ENCODE data around the gene SUCNR1. TPM values are rescaled to one million over a fixed set of nuclear protein-coding genes. Genes with fewer than 3 reads are reported as not detected.
"Not testable (repeated sequence)": the region's sequence is repeated elsewhere in the genome, so short reads cannot be mapped to it uniquely, and the experiment has no call there.

The SUCNR1 gene
- total RNA-seq, 1 experiment from 2014 or later, result 1.2 TPM

DNA sequence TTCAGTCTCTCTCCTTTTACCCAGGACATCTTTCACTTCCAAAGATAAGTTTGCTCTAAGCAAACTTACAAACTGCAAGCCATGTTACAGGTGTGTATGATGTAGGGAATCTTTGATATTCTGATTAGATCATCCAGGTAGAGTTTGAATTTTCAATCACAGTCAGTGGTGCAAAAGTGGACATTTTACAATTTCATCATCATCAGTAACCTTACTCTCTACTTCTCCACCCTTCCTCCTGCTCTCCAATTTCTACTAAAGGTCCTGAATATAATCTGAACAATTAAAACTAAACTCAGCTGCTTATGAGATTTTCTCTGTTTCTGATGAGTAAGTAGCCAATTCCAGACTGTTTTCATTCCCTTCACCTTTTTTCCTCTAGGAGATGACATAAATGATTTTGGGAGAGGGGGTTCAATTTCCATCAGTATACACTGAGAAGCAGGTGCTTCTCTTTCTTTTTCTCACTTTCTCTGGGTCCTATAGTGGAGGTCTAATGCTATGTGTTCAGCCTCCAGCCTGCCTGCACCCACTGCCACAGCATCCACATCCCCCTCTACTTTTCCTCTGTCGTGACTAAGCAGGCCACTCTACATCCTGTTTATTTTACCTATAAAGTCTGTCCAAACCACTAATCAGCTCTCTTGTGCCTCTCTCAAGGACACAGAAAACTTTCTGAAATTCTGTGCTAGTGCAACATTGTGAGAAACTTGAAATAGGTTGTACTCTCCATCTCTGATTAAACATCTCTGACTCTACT is 27.6 kb downstream of the SUCNR1 start:
- peak; percentile 91 for DNase-seq (ENCODE audit: low spot score)

GRCh38 chr3:151901644-151902285 is 28.3 kb downstream of the SUCNR1 start:
- no peak for DNase-seq (ENCODE audit: low spot score)

DNA sequence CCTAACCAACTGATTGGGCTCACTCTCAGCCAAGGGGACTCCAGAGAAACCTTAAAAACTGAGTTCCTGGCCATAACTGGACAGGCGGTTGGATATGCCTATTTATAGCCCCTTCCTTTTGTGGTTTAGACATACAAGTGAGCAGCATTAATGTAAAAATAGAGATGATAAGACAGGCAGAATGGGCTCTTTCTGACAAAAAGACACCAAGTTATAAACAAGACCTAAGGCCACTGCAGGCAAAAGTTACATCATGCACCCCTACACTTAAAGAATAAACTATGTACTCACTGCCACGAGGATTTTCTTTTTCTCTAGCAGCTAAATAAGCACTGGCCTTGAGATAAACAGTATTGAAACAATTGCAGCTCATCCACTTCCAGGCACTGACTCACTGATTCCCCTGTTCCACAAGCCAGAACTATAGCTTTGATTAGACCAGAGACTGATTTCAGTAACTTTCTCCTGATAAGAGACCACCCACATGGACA is 30.1 kb downstream of the SUCNR1 start:
- peak; percentile 90 for DNase-seq (ENCODE audit: low spot score)

DNA sequence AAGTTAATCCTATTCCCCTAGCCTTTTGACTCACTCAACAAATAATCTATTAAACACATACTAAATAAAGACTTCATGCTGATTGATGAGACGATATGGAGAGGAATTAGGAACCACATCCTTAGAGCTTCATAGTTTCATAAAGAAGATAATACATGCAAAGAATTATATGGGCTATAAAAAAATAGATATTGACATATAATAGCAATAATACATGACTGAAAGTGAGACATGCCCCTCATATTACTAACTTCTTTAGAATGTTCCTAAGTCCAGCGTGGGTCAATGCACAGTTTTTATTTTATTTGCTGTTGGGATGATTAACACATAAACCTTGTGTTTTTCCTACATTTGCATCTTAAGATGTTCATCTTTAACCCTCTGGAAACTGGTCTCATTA is 32.2 kb downstream of the SUCNR1 start:
- no peak for DNase-seq (ENCODE audit: low spot score)

- DNase-seq (ENCODE audit: low spot score), result no peak
Measured at GRCh38 chr3:151906751-151907150, 33.3 kb downstream of the SUCNR1 start.

DNA sequence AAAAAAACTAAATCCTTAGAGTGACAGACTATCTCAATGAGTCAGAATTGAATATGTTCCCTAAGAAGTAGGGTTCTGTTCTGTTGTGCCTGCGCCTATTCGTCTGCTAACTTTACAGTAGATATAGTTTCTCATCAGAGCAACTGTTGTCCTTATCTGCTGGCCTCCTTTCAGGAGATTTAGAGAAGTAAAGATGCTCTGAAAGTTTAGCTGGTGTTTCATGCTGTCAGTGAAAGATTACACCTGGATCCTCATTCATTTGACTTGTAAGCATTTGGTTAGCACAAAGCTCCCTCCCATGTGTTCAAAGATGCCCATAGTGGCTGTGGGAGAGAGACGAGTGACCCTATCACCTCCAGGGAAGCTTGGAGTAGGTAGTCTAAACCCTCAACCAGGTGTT is 35.0 kb downstream of the SUCNR1 start:
- DNase-seq (ENCODE audit: low spot score), result no peak

DNA sequence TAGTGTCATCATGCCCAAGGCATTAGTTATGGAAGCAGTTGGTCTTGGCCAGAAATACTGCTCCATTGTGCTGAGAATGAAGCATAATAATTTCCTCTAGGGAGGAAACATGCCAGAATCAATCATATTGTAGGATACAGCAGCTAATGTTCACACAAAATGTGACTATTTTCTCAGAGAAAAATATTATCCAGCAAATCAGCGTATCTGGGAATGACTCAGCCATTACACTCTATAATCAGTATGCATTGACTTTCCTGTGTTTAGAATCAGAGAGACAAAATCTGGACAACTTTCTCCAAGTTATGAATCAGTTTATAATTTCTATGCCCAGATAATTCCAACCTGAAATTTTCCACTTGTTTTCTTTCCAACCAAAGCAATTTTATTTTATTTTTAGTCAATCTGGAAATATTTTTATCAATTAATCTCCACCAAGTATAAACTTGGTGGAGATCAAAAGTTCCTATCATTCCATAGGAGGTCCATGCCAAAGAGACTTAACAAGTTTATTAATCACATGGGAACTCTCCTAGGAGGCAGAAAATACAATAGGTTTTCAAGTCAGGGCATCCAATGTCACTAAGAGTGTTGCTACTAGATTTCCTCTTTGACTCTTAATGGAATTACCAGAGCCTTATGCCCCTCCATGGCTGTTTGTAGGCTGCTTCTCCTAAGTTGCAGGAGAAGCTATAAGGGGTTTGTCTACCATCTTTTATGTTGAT is 36.4 kb downstream of the SUCNR1 start:
- DNase-seq (ENCODE audit: low spot score), result no peak

DNA sequence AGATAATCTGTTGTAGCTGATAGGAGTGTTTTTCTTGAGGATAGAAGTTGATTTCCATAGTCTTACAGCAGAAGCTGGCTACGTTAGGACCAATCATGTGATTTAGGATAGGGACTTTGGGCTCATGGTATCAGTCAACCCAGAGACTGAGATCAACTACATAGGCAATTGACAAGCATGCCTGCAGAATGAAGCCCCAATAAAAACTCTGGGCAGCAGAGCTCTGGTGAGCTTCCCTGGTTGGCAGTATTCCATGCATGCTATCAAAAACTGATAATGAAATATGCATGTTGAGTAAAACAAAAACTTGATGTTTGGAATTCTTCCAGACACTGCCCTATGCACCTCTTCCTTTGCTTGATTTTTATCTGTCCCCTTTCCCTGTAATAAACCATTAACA is 38.0 kb downstream of the SUCNR1 start:
- no peak for DNase-seq (ENCODE audit: low spot score)

- DNase-seq (ENCODE audit: low spot score), result no peak
Measured at GRCh38 chr3:151912028-151912427, 38.6 kb downstream of the SUCNR1 start.

- DNase-seq (ENCODE audit: low spot score), result no peak
Measured at GRCh38 chr3:151916781-151917180, 43.3 kb downstream of the SUCNR1 start.

GRCh38 chr3:151918253-151919029 is 45.0 kb downstream of the SUCNR1 start:
- peak; percentile 63 for DNase-seq (ENCODE audit: low spot score)

- DNase-seq (ENCODE audit: low spot score), result no peak
Measured at GRCh38 chr3:151919030-151919328, 45.5 kb downstream of the SUCNR1 start.

GRCh38 chr3:151919446-151919845 is 46.0 kb downstream of the SUCNR1 start:
- no peak for DNase-seq (ENCODE audit: low spot score)

DNA sequence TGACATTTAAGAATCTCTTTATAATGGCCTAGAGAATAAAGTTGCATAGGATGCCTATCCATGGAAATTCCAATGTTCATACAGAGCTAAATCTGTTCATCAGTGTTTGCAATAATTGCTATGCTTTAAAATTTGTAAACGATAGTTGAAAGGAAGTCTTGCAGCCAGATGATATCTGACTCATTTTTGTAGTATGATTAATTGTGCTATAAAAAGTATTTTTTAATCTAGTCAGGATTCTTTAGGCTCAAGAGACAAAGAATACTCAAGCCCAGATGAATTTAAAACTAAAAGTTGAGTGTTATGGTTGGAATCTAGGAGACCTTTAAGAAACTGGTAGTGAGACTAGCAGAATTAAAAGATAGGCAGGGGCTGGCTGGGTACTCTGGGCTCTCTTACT is 50.5 kb downstream of the SUCNR1 start:
- DNase-seq (ENCODE audit: low spot score), result no peak

DNA sequence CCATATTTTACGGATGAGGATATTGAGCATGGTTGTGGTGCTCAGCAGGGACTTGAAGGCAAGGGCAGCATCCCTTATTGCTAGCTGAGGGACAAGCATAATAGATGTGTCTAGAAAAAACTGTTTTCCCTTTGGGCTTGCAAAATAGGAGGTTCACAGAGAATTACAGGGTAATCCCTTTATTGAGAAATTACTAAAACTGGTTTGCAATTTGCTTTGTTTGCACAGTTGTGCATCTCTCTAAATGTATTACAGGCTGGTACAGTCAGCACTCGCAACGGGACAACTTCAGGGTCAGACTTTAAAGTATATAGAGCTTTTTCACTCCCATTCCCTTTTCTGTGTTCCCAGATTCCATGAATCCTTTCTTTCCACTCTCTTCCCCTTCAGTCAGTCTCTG is 51.3 kb downstream of the SUCNR1 start:
- no peak for DNase-seq (ENCODE audit: low spot score)

- DNase-seq (ENCODE audit: low spot score), result peak; percentile 73
Measured at GRCh38 chr3:151925419-151925818, 52.0 kb downstream of the SUCNR1 start.

GRCh38 chr3:151925876-151926275 is 52.4 kb downstream of the SUCNR1 start:
- DNase-seq (ENCODE audit: low spot score), result peak; percentile 85

GRCh38 chr3:151926956-151927355 is 53.5 kb downstream of the SUCNR1 start:
- peak; percentile 63 for DNase-seq (ENCODE audit: low spot score)

DNA sequence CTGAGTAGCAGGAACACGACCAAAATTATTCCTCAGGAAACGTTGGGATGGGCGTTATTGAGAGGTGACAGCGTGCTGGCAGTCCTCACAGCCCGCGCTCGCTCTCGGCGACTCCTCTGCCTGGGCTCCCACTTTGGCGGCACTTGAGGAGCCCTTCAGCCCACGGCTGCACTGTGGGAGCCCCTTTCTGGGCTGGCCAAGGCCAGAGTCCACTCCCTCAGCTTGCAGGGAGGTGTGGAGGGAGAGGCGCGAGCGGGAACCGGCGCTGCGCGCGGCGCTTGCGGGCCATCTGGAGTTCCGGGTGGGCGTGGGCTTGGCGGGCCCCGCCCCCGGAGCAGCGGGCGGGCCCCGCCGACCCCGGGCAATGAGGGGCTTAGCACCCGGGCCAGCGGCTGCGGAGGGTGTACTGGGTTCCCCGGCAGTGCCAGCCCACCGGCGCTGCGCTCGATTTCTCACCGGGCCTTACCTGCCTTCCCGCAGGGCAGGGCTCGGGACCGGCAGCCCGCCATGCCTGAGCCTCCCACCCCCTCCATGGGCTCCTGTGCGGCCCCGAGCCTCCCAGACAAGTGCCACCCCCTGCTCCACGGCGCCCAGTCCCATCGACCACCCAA is 54.6 kb downstream of the SUCNR1 start:
- DNase-seq (ENCODE audit: low spot score), result not testable (repeated sequence)

DNA sequence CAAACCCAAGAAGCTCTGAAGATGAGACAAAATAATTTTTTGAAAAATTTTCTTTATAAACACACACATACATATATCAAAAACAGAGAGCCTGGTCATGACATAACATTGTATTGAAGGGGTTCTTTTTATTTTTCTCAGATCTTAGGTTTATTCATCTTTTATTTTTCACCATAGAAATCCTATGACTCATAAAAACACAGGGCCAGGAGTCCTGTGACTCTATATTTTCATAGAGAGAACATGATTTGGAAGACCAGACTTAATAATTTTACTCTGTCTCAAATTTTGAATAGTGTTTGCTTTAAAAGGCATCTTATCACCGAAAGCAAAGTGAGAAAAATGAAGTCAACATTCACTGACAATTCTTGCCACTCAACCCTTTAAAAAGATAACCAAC is 57.7 kb downstream of the SUCNR1 start:
- no peak for DNase-seq (ENCODE audit: low spot score)

DNA sequence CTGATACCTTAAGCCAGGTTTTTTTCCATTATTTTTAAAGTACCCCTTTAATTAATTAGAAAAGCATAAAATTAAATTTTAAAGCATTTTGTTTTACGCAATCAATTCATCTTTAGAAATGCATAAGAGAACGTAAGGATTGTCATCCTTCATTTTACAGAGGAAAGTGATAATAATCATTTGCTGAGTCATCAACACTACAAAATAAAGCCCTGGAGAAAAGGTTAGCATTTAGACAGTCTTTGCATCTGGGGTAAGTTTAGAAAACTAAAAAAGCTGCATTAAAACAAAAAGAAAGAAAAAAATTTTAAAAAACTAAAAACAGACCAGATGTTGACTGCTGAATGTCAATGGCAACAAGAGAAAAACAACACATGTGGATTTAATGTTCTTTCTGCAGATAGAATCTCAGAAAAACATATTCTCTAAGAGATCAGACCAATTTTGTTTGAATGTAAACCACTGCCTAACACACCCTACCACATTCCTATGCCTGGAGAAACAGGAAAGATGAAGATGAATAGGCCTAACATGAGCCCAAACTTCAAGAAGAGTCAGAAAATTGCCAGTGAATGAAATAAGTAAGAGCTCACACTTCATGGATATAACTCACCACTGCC is 59.9 kb downstream of the SUCNR1 start:
- DNase-seq (ENCODE audit: low spot score), result no peak
